Measurements from ENCODE around the gene RCSD1. TPM values are rescaled to one million over a fixed set of nuclear protein-coding genes. Genes with fewer than 3 reads are reported as not detected.

RCSD1 gene
- total and polyA plus RNA-seq, 12 donors, result 3.3 to 15.4 (median 9.4) TPM

GRCh38 chr1:167746013-167746672, 116.1 kb downstream of the RCSD1 start:
- Histone ChIP-seq H3K9me3 (replicated peaks in 1 of 3) (no peaks in the 10 kb centered on the region), H3K4me3 (no peak overlapping the region), H3K4me1 (replicated peaks in 1 of 2) (peaks cover 6 to 10% of the 10 kb centered on the region in 2 donors), H3K36me3 (replicated peaks in 1 of 2) (no peaks in the 10 kb centered on the region), H3K27ac (no peak overlapping the region), H3K27me3 (no peaks in the 10 kb centered on the region)
- 80 to 95% (median 87%) methylated on average over 5 of the region's 5 CpGs for WGBS, 4 donors
- no peak for TF ChIP-seq CTCF (IDR thresholded peaks at IDR 0.05)
- no peak for TF ChIP-seq POLR2A (IDR thresholded peaks at IDR 0.05)
- intact Hi-C loops (cut with DNase I), result no loop called here
- no peak for DNase-seq

GRCh38 chr1:167746988-167747655, 117.1 kb downstream of the RCSD1 start:
- H3K9me3 ChIP-seq (replicated peaks in 1 of 3), result no peaks in the 10 kb centered on the region
- H3K4me1 ChIP-seq (replicated peaks in 1 of 2), result peaks cover 7 to 19% of the 10 kb centered on the region in 2 donors
- H3K36me3 ChIP-seq (replicated peaks in 1 of 2), result no peaks in the 10 kb centered on the region
- intact Hi-C loops (cut with DNase I), result no loop called here
- H3K27me3 ChIP-seq, result no peaks in the 10 kb centered on the region
- no peak overlapping the region for H3K4me3 ChIP-seq
- H3K27ac ChIP-seq, result no peak overlapping the region
- 83 to 88% (median 87%) methylated on average over 7 of the region's 7 CpGs for whole genome bisulfite sequencing, 4 donors
- TF ChIP-seq POLR2A (IDR thresholded peaks at IDR 0.05) (no peak), CTCF (IDR thresholded peaks at IDR 0.05) (no peak)
- no peak for DNase-seq

GRCh38 chr1:167747988-167748387, 118.0 kb downstream of the RCSD1 start:
- no peaks in the 10 kb centered on the region for H3K27me3 ChIP-seq
- peaks cover 13 to 27% of the 10 kb centered on the region in 2 donors for H3K4me1 ChIP-seq (replicated peaks in 1 of 2)
- DNase-seq, result no peak
- H3K36me3 ChIP-seq (replicated peaks in 1 of 2), result no peaks in the 10 kb centered on the region
- H3K27ac ChIP-seq, result no peak overlapping the region
- H3K9me3 ChIP-seq (replicated peaks in 1 of 3), result no peaks in the 10 kb centered on the region
- intact Hi-C loops (cut with DNase I), result no loop called here
- no peak for TF ChIP-seq POLR2A (IDR thresholded peaks at IDR 0.05)
- TF ChIP-seq CTCF (IDR thresholded peaks at IDR 0.05), result no peak
- 92 to 100% (median 95%) methylated on average over 1 of the region's 1 CpG for WGBS, 4 donors
- no peak overlapping the region for H3K4me3 ChIP-seq

GRCh38 chr1:167748906-167749305, 118.9 kb downstream of the RCSD1 start:
- TF ChIP-seq CTCF (IDR thresholded peaks at IDR 0.05), result no peak
- Histone ChIP-seq H3K27me3 (no peaks in the 10 kb centered on the region), H3K4me3 (no peak overlapping the region), H3K27ac (no peak overlapping the region), H3K4me1 (replicated peaks in 1 of 2) (peaks cover 13 to 27% of the 10 kb centered on the region in 2 donors), H3K9me3 (replicated peaks in 1 of 3) (no peaks in the 10 kb centered on the region), H3K36me3 (replicated peaks in 1 of 2) (no peaks in the 10 kb centered on the region)
- DNase-seq, result no peak
- intact Hi-C loops (cut with DNase I), result no loop called here
